Measurements from ENCODE around the gene SLC12A4. TPM values are rescaled to one million over a fixed set of nuclear protein-coding genes. Genes with fewer than 3 reads are reported as not detected.

Gene SLC12A4
- total RNA-seq = 10 to 100 TPM; 31.3 to 32.2 TPM

GRCh38 chr16:67968400-67969253 lies at the start of gene SLC12A4:
SLC12A4 (minus strand) TSS chr16:67968637; CDS start chr16:67968553, 84 bp downstream.

DNA sequence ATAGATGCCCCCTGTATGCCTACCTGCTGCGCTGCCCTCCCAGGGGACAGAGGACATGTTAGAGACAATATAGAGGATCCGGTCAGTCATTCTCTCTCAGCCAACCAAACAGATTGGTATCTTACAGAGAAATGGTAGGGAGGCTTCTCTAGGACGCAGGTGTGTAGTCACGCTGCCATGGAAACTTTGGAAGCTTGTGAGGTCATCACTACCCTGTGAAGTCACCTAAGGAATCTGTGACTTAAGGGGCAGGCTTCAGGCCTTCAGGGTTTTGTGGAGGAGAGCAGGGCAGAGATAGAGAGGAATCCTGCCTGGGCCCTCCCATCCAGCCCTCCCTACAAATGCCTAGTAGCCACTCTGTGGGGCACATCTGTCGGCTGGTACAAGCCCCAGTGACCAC lies 47.2 kb upstream of the SLC12A4 start, which contains the start of gene DPEP2NB:
DPEP2NB (minus strand) TSS at position 231 of the 400 bp plus-strand sequence; CDS start at position 90, 141 bp downstream.

GRCh38 chr16:67998779-67999688 lies 30.6 kb upstream of the SLC12A4 start, which contains the start of gene DPEP2:
DPEP2 (minus strand) TSS chr16:67999484; CDS start chr16:67993212, 6,272 bp downstream.

GRCh38 chr16:67979955-67980678 lies 11.7 kb upstream of the SLC12A4 start, which contains the start of gene DPEP3:
DPEP3 (minus strand) TSS chr16:67980499; CDS start chr16:67980380, 119 bp downstream.

DNA sequence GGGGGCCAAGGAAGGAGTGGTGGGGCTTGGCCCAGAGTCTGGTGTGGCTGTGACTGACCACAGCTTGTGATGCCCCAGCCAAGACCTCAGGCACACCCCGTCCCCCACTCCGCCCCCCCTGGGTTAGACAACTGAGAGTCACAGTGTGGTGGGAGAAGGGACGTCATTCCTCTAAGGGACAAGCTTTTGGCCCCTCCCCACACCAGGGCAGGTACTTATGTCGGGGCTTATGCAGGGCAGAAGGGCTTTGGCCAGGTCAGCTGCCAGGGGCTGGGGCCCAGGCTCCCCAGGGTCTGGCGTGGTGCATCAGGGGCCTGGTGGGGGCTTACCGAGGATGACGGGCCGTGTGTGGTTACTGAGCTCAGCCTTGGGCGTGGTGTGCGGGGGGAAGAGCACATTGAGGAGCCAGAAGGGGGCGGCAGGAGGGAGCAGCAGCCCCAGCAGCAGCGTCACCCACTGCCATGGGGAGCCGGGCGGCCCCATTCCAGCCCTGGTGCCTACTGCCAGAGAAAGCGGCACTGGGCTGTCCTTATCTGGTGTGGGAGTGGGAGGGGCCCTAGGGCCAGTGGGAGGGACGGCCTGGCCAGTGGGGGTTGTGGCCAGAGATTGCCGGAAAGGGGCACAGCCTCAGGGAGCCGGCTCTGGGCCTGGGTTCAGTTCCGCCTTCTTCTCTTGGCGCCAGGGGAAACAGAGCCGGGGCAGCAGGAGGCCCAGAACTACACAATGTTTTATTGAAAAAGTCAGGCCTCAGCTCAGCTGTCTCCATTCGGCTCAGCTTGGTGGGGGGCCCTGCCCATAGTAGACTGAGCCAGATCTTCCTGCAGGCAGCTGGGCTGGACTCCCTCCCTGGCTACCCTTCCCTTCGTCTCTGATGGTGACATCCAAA lies 24.6 kb downstream of the SLC12A4 start, which contains the start of gene LCAT:
LCAT (minus strand) TSS at position 502 of the 886 bp plus-strand sequence; CDS start at position 483, 19 bp downstream.

GRCh38 chr16:67936124-67936879 lies 32.1 kb downstream of the SLC12A4 start, which contains the start of gene PSMB10:
PSMB10 (minus strand) TSS chr16:67936850; CDS start chr16:67936749, 101 bp downstream.

GRCh38 chr16:67931712-67932461 lies 36.5 kb downstream of the SLC12A4 start, which contains the start of gene CTRL:
CTRL (minus strand) TSS chr16:67931862; CDS start chr16:67931852, 10 bp downstream.

Other genes with a start within 250 kb of the SLC12A4 start
- gene GFOD2, start 249.3 kb downstream of the SLC12A4 start, total RNA-seq = 10 to 100 TPM; 14.3 to 14.8 TPM
- gene RANBP10, start 162.1 kb downstream of the SLC12A4 start, total RNA-seq = 10 to 100 TPM; 24.3 to 28.0 TPM
- gene TSNAXIP1, start 161.7 kb downstream of the SLC12A4 start, total RNA-seq = under 1 TPM; 0.35 to 0.51 TPM
- gene THAP11, start 126.3 kb downstream of the SLC12A4 start, total RNA-seq = 10 to 100 TPM; 42.1 to 42.6 TPM
- 100 to 1,000 TPM in 1 of 2 experiments, 10 to 100 TPM in 1; 99.1 to 101 TPM for gene NUTF2, start 121.7 kb downstream of the SLC12A4 start, total RNA-seq
- 10 to 100 TPM; 55.1 to 62.1 TPM for gene CENPT, start 120.9 kb downstream of the SLC12A4 start, total RNA-seq
- gene EDC4, start 95.6 kb downstream of the SLC12A4 start, total RNA-seq = 100 to 1,000 TPM in 1 of 2 experiments, 10 to 100 TPM in 1; 95.0 to 104 TPM
- gene NRN1L, start 83.8 kb downstream of the SLC12A4 start, total RNA-seq = 1 to 10 TPM; 1.3 to 2.0 TPM
- 10 to 100 TPM; 19.8 to 22.2 TPM for gene PSKH1, start 75.4 kb downstream of the SLC12A4 start, total RNA-seq
- 1 to 10 TPM; 5.5 to 6.1 TPM for gene CTRL, start 36.8 kb downstream of the SLC12A4 start, total RNA-seq
- 100 to 1,000 TPM; 247 to 259 TPM for gene PSMB10, start 31.8 kb downstream of the SLC12A4 start, total RNA-seq
- 10 to 100 TPM; 14.6 to 15.1 TPM for gene LCAT, start 24.5 kb downstream of the SLC12A4 start, total RNA-seq
- gene DPEP3, start 11.9 kb upstream of the SLC12A4 start, total RNA-seq = under 1 TPM in 1 of 2 experiments, not detected in 1; 0.14 TPM
- 10 to 100 TPM; 12.0 to 12.9 TPM for gene DPEP2, start 30.8 kb upstream of the SLC12A4 start, total RNA-seq
- not detected for gene DPEP2NB, start 47.3 kb upstream of the SLC12A4 start, total RNA-seq
- gene DDX28, start 54.6 kb upstream of the SLC12A4 start, total RNA-seq = 10 to 100 TPM; 14.6 to 16.3 TPM
- gene DUS2, start 54.6 kb upstream of the SLC12A4 start, total RNA-seq = 10 to 100 TPM; 18.9 to 20.8 TPM
- gene NFATC3, start 116.7 kb upstream of the SLC12A4 start, total RNA-seq = 100 to 1,000 TPM; 116 to 117 TPM

All from activated naive CD4-positive, alpha-beta T cell treated with anti-CD3 and anti-CD28 coated beads, Interleukin-2, amount 10 ng/mL, durations not matched to agents 5 hours and 36 hours (primary cell).